Panc1 (cell line): ENCODE data around the gene STRADA. TPM values are rescaled to one million over a fixed set of nuclear protein-coding genes. Genes with fewer than 3 reads are reported as not detected.

Source experiments
- ATAC-seq: fragments of 200-7000 bp; cut with Tn5 transposase; 2 replicates; pipeline ENCODE4 v1.9.1; 2020; ENCODE audit warnings: mild to moderate bottlenecking, moderate library complexity
- BruUV-seq: library from RNA; stranded (reverse); fragments of 400-500 nt; replicated peaks from 2 replicates; lab custom pipeline; 2021; lab: Mats Ljungman, UMichigan
- CTCF ChIA-PET: fragments of 300-600 bp; sonication (Branson Sonifier 250); formaldehyde crosslinking; loops from one replicate; lab custom pipeline; 2022; ENCODE audit warnings: antibody characterized with exemption; lab: Charles Lee
- POLR2A ChIA-PET: fragments of 300-600 bp; sonication (Branson Sonifier 250); formaldehyde crosslinking; loops from one replicate; lab custom pipeline; 2022; ENCODE audit warnings: antibody characterized with exemption; lab: Charles Lee
- DNase-seq: peaks from one replicate; pipeline ENCODE4 v3.0.0-alpha.2; 2010; ENCODE audit warnings: low read depth, low spot score
- H3K27ac ChIP-seq: 2 replicates; pipeline ENCODE4 v1.5.1; 2011; ENCODE audit warnings: mild to moderate bottlenecking, low read length, inconsistent platforms
- H3K27me3 ChIP-seq: fragments of 200-500 bp; sonication (Bioruptor generic); 2 replicates; pipeline ENCODE4 v1.6.0; 2014; ENCODE audit warnings: low read length, inconsistent platforms; ENCODE audit not compliant: control insufficient read depth, insufficient read depth
- H3K36me3 ChIP-seq: fragments of 200-500 bp; sonication (Bioruptor generic); 2 replicates; pipeline ENCODE4 v1.5.1; 2014; ENCODE audit warnings: inconsistent platforms, mild to moderate bottlenecking, low read length, moderate library complexity; ENCODE audit not compliant: control insufficient read depth, insufficient read depth
- H3K4me1 ChIP-seq: 2 replicates; pipeline ENCODE4 v1.5.1; 2011; ENCODE audit warnings: inconsistent platforms, mild to moderate bottlenecking, low read length, moderate library complexity; ENCODE audit not compliant: control insufficient read depth, insufficient read depth
- H3K4me3 ChIP-seq, 2 experiments: 2 replicates each; pipeline ENCODE4 v1.5.1; 2011 to 2012; ENCODE audit warnings: low read depth in 2 of 2, low read length in 2 of 2, mild to moderate bottlenecking in 2 of 2, inconsistent platforms in 1 of 2, moderate library complexity in 1 of 2
- H3K9me3 ChIP-seq: fragments of 200-500 bp; sonication (Bioruptor generic); 2 replicates; pipeline ENCODE4 v1.5.1; 2014; ENCODE audit warnings: low read depth, mild to moderate bottlenecking, inconsistent platforms, low read length, moderate library complexity; ENCODE audit not compliant: control insufficient read depth, insufficient read depth
- POLR2AphosphoS5 ChIP-seq: IDR thresholded peaks from 2 replicates; pipeline ENCODE4 v1.6.1; 2012; ENCODE audit warnings: mild to moderate bottlenecking, low read depth, low read length, moderate library complexity
- SIN3A ChIP-seq: IDR thresholded peaks from 2 replicates; pipeline ENCODE4 v1.6.1; 2012; ENCODE audit warnings: low read depth, mild to moderate bottlenecking, low read length, moderate library complexity, borderline replicate concordance; ENCODE audit not compliant: insufficient read depth
- TCF7L2 ChIP-seq: IDR thresholded peaks from 2 replicates; pipeline ENCODE4 v1.6.1; 2011; ENCODE audit warnings: mild to moderate bottlenecking, low read depth, low read length, inconsistent platforms
- in situ Hi-C: cut with HindIII; loops from 2 replicates; pipeline ENCODE4 v1.10.0; 2016; ENCODE audit warnings: low sequenced_read_pairs, low pct_unique_long_range_greater_than_20kb
- intact Hi-C: fragments of 100-400 bp; cut with micrococcal nuclease; formaldehyde crosslinking; loops from one replicate; pipeline ENCODE4 v1.10.0; 2022; ENCODE audit not compliant: unreplicated experiment
- total RNA-seq: library from RNA; stranded (reverse); gene quantifications from one replicate; pipeline ENCODE4 v1.2.1, GENCODE V29; 2021; ENCODE audit not compliant: unreplicated experiment
- TF ChIP-seq, protein P1 (sequence below), 2 experiments: IDR thresholded peaks; 2 replicates each; pipeline ENCODE4 v1.6.1; 2011 to 2012; ENCODE audit warnings: low read depth in 2 of 2, control low read depth in 1 of 2, low read length in 1 of 2, mild to moderate bottlenecking in 1 of 2, moderate library complexity in 1 of 2; ENCODE audit not compliant: insufficient read depth in 1 of 2
- TF ChIP-seq, protein P2 (sequence below): fragments of 450-650 bp; IDR thresholded peaks from 2 replicates; pipeline ENCODE4 v1.5.1; 2017; ENCODE audit warnings: mild to moderate bottlenecking

The STRADA gene
- total RNA-seq, 1 experiment from 2014 or later, result 26.0 TPM

DNA sequence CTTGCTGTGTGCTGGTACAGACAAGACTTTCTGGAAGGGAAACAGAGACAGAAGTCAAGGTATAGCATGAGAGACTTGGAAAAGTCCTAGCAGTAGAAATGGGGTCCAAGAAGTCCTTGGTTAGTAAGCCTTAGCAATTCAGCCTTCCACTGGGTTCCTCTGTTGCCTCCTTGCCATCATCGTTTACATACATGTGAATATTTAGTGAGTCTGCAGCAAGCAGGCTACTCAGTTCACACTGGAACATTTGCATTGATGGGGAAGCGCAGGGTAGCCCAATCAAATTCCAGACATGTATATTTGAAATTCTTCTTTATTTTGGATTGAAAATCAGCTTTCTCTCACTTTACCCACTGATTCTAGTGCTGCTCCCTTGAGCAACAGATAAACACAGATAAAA lies 68.7 kb downstream of the STRADA start:
- H3K27ac ChIP-seq, result no peak overlapping the region
- H3K27me3 ChIP-seq, result no peaks in the 10 kb centered on the region
- ATAC-seq, result no peak
- BruUV-seq, result no TSS peak
- ChIA-PET POLR2A (no interaction called here), CTCF (no interaction called here)
- H3K4me3 ChIP-seq, result no peak overlapping the region
- in situ Hi-C loops, result no loop called here
- intact Hi-C loops, result no loop called here
- peaks cover 10% of the 10 kb centered on the region for H3K4me1 ChIP-seq
- H3K9me3 ChIP-seq, result no peaks in the 10 kb centered on the region
- no peaks in the 10 kb centered on the region for H3K36me3 ChIP-seq
- TF ChIP-seq POLR2AphosphoS5 (no peak), TCF7L2 (no peak), SIN3A (no peak)
- TF ChIP-seq, protein P1, sequence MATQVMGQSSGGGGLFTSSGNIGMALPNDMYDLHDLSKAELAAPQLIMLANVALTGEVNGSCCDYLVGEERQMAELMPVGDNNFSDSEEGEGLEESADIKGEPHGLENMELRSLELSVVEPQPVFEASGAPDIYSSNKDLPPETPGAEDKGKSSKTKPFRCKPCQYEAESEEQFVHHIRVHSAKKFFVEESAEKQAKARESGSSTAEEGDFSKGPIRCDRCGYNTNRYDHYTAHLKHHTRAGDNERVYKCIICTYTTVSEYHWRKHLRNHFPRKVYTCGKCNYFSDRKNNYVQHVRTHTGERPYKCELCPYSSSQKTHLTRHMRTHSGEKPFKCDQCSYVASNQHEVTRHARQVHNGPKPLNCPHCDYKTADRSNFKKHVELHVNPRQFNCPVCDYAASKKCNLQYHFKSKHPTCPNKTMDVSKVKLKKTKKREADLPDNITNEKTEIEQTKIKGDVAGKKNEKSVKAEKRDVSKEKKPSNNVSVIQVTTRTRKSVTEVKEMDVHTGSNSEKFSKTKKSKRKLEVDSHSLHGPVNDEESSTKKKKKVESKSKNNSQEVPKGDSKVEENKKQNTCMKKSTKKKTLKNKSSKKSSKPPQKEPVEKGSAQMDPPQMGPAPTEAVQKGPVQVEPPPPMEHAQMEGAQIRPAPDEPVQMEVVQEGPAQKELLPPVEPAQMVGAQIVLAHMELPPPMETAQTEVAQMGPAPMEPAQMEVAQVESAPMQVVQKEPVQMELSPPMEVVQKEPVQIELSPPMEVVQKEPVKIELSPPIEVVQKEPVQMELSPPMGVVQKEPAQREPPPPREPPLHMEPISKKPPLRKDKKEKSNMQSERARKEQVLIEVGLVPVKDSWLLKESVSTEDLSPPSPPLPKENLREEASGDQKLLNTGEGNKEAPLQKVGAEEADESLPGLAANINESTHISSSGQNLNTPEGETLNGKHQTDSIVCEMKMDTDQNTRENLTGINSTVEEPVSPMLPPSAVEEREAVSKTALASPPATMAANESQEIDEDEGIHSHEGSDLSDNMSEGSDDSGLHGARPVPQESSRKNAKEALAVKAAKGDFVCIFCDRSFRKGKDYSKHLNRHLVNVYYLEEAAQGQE (IDR thresholded peaks at IDR 0.05; ENCODE audit: insufficient read depth in 1 of 2, low read depth in 2 of 2, low read length in 1 of 2), result no peak
- TF ChIP-seq, protein P2, sequence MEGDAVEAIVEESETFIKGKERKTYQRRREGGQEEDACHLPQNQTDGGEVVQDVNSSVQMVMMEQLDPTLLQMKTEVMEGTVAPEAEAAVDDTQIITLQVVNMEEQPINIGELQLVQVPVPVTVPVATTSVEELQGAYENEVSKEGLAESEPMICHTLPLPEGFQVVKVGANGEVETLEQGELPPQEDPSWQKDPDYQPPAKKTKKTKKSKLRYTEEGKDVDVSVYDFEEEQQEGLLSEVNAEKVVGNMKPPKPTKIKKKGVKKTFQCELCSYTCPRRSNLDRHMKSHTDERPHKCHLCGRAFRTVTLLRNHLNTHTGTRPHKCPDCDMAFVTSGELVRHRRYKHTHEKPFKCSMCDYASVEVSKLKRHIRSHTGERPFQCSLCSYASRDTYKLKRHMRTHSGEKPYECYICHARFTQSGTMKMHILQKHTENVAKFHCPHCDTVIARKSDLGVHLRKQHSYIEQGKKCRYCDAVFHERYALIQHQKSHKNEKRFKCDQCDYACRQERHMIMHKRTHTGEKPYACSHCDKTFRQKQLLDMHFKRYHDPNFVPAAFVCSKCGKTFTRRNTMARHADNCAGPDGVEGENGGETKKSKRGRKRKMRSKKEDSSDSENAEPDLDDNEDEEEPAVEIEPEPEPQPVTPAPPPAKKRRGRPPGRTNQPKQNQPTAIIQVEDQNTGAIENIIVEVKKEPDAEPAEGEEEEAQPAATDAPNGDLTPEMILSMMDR, result no peak
- DNase-seq, result no peak

DNA sequence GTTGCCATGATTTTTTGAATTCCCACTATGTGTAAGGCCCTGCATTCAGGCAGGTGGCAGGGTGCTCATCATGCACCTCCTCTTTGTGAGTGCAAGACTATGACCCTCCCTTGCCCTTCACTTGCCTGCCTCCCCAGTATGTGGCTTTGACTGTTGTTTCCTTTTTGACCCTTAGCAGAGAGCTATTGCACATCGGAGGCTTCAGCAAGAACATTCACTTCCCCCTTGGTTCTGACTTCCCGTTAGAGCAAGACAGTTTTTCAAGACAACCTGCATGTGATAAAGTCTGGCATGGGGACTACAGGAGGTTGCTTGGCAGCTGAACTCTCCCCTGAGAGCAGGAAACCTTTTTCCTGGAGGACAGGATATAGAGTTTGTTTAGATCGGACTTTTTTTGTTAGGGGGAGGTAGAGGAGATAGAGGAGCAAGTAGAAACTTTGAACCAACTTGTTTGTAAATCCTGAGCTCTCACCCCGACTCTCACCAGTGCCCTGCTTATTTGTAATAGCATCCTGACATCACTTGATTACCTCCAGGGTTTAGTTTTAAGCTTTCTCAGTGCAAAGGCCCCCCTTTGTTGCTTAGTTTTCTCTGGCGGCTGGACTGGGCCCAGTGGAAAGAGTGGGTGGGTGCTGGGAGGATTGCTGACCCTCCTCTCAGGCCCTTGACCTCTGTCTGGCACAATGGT lies 75.9 kb downstream of the STRADA start:
- Histone ChIP-seq H3K4me1 (no peaks in the 10 kb centered on the region), H3K4me3 (no peak overlapping the region), H3K27ac (no peak overlapping the region), H3K27me3 (no peaks in the 10 kb centered on the region), H3K36me3 (peaks cover 2% of the 10 kb centered on the region; the same call in 1 of the 2 replicates), H3K9me3 (no peaks in the 10 kb centered on the region)
- no peak for TF ChIP-seq TCF7L2
- no peak for TF ChIP-seq SIN3A
- TF ChIP-seq, protein P1 (IDR thresholded peaks at IDR 0.05; ENCODE audit: insufficient read depth in 1 of 2, low read depth in 2 of 2, low read length in 1 of 2), result no peak
- TF ChIP-seq POLR2AphosphoS5, result no peak
- TF ChIP-seq, protein P2, result no peak
- DNase-seq, result no peak
- intact Hi-C loops (no loop called here), in situ Hi-C loops (no loop called here)
- BruUV-seq, result no TSS peak
- no peak for ATAC-seq
- ChIA-PET CTCF (no interaction called here), POLR2A (no interaction called here)
